Panc1 (cell line): ENCODE measurements around the gene MCCC2. TPM values are rescaled to one million over a fixed set of nuclear protein-coding genes. Genes with fewer than 3 reads are reported as not detected.

Experiments used
- ATAC-seq: fragments of 200-7000 bp; cut with Tn5 transposase; 2 replicates; pipeline ENCODE4 v1.9.1; 2020; ENCODE audit warnings: mild to moderate bottlenecking, moderate library complexity
- BruUV-seq: library from RNA; stranded (reverse); fragments of 400-500 nt; replicated peaks from 2 replicates; lab custom pipeline; 2021; lab: Mats Ljungman, UMichigan
- CTCF ChIA-PET: fragments of 300-600 bp; sonication (Branson Sonifier 250); formaldehyde crosslinking; loops from one replicate; lab custom pipeline; 2022; ENCODE audit warnings: antibody characterized with exemption; lab: Charles Lee
- POLR2A ChIA-PET: fragments of 300-600 bp; sonication (Branson Sonifier 250); formaldehyde crosslinking; loops from one replicate; lab custom pipeline; 2022; ENCODE audit warnings: antibody characterized with exemption; lab: Charles Lee
- DNase-seq: peaks from one replicate; pipeline ENCODE4 v3.0.0-alpha.2; 2010; ENCODE audit warnings: low read depth, low spot score
- H3K27ac ChIP-seq: 2 replicates; pipeline ENCODE4 v1.5.1; 2011; ENCODE audit warnings: mild to moderate bottlenecking, low read length, inconsistent platforms
- H3K27me3 ChIP-seq: fragments of 200-500 bp; sonication (Bioruptor generic); 2 replicates; pipeline ENCODE4 v1.6.0; 2014; ENCODE audit warnings: low read length, inconsistent platforms; ENCODE audit not compliant: control insufficient read depth, insufficient read depth
- H3K36me3 ChIP-seq: fragments of 200-500 bp; sonication (Bioruptor generic); 2 replicates; pipeline ENCODE4 v1.5.1; 2014; ENCODE audit warnings: inconsistent platforms, mild to moderate bottlenecking, low read length, moderate library complexity; ENCODE audit not compliant: control insufficient read depth, insufficient read depth
- H3K4me1 ChIP-seq: 2 replicates; pipeline ENCODE4 v1.5.1; 2011; ENCODE audit warnings: inconsistent platforms, mild to moderate bottlenecking, low read length, moderate library complexity; ENCODE audit not compliant: control insufficient read depth, insufficient read depth
- H3K4me3 ChIP-seq, 2 experiments: 2 replicates each; pipeline ENCODE4 v1.5.1; 2011 to 2012; ENCODE audit warnings: low read depth in 2 of 2, low read length in 2 of 2, mild to moderate bottlenecking in 2 of 2, inconsistent platforms in 1 of 2, moderate library complexity in 1 of 2
- H3K9me3 ChIP-seq: fragments of 200-500 bp; sonication (Bioruptor generic); 2 replicates; pipeline ENCODE4 v1.5.1; 2014; ENCODE audit warnings: low read depth, mild to moderate bottlenecking, inconsistent platforms, low read length, moderate library complexity; ENCODE audit not compliant: control insufficient read depth, insufficient read depth
- POLR2AphosphoS5 ChIP-seq: IDR thresholded peaks from 2 replicates; pipeline ENCODE4 v1.6.1; 2012; ENCODE audit warnings: mild to moderate bottlenecking, low read depth, low read length, moderate library complexity
- SIN3A ChIP-seq: IDR thresholded peaks from 2 replicates; pipeline ENCODE4 v1.6.1; 2012; ENCODE audit warnings: low read depth, mild to moderate bottlenecking, low read length, moderate library complexity, borderline replicate concordance; ENCODE audit not compliant: insufficient read depth
- TCF7L2 ChIP-seq: IDR thresholded peaks from 2 replicates; pipeline ENCODE4 v1.6.1; 2011; ENCODE audit warnings: mild to moderate bottlenecking, low read depth, low read length, inconsistent platforms
- in situ Hi-C: cut with HindIII; loops from 2 replicates; pipeline ENCODE4 v1.10.0; 2016; ENCODE audit warnings: low sequenced_read_pairs, low pct_unique_long_range_greater_than_20kb
- intact Hi-C: fragments of 100-400 bp; cut with micrococcal nuclease; formaldehyde crosslinking; loops from one replicate; pipeline ENCODE4 v1.10.0; 2022; ENCODE audit not compliant: unreplicated experiment
- total RNA-seq: library from RNA; stranded (reverse); gene quantifications from one replicate; pipeline ENCODE4 v1.2.1, GENCODE V29; 2021; ENCODE audit not compliant: unreplicated experiment
- TF ChIP-seq, protein P1 (sequence below), 2 experiments: IDR thresholded peaks; 2 replicates each; pipeline ENCODE4 v1.6.1; 2011 to 2012; ENCODE audit warnings: low read depth in 2 of 2, control low read depth in 1 of 2, low read length in 1 of 2, mild to moderate bottlenecking in 1 of 2, moderate library complexity in 1 of 2; ENCODE audit not compliant: insufficient read depth in 1 of 2
- TF ChIP-seq, protein P2 (sequence below): fragments of 450-650 bp; IDR thresholded peaks from 2 replicates; pipeline ENCODE4 v1.5.1; 2017; ENCODE audit warnings: mild to moderate bottlenecking

Gene MCCC2
- total RNA-seq, 1 experiment from 2014 or later, result 74.1 TPM

DNA sequence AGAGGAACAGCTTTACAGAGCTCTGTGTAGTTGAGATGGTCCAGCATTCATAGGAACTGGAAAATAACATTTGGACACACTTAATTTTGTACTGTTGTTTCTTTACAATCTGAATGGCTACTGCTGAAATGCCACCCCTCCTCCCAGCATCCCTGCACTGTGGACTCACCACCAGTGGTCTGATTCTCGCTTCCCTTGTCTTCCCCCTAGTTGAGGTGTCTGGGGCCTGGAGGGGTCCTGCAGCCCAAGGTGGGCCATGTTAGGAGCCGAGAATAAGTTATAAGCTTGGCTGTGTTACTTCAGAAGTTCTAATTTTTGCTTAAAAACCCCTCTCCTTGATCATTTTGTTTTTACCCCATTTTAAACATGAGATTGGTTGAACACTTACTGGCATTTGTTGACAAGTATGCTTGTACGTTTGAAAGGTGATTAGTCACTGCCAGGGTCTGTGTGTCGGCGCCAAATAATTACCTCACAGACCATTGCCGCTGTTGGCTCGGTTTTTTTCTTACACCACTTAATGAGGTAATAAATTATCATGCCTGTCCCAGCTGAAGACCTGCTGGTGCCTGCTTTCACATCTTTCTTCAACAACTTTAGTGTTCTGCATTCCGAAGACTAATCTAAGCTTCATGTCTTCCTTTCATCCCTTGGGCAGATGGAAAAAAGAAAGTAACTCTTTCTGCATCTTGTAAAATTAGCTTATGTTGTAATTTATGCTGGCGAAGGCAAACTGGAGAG is 65.8 kb downstream of the MCCC2 start:
- TF ChIP-seq, protein P1, sequence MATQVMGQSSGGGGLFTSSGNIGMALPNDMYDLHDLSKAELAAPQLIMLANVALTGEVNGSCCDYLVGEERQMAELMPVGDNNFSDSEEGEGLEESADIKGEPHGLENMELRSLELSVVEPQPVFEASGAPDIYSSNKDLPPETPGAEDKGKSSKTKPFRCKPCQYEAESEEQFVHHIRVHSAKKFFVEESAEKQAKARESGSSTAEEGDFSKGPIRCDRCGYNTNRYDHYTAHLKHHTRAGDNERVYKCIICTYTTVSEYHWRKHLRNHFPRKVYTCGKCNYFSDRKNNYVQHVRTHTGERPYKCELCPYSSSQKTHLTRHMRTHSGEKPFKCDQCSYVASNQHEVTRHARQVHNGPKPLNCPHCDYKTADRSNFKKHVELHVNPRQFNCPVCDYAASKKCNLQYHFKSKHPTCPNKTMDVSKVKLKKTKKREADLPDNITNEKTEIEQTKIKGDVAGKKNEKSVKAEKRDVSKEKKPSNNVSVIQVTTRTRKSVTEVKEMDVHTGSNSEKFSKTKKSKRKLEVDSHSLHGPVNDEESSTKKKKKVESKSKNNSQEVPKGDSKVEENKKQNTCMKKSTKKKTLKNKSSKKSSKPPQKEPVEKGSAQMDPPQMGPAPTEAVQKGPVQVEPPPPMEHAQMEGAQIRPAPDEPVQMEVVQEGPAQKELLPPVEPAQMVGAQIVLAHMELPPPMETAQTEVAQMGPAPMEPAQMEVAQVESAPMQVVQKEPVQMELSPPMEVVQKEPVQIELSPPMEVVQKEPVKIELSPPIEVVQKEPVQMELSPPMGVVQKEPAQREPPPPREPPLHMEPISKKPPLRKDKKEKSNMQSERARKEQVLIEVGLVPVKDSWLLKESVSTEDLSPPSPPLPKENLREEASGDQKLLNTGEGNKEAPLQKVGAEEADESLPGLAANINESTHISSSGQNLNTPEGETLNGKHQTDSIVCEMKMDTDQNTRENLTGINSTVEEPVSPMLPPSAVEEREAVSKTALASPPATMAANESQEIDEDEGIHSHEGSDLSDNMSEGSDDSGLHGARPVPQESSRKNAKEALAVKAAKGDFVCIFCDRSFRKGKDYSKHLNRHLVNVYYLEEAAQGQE (IDR thresholded peaks at IDR 0.05; ENCODE audit: insufficient read depth in 1 of 2, low read depth in 2 of 2, low read length in 1 of 2), result no peak
- TF ChIP-seq TCF7L2 (no peak), SIN3A (no peak), POLR2AphosphoS5 (no peak)
- TF ChIP-seq, protein P2, sequence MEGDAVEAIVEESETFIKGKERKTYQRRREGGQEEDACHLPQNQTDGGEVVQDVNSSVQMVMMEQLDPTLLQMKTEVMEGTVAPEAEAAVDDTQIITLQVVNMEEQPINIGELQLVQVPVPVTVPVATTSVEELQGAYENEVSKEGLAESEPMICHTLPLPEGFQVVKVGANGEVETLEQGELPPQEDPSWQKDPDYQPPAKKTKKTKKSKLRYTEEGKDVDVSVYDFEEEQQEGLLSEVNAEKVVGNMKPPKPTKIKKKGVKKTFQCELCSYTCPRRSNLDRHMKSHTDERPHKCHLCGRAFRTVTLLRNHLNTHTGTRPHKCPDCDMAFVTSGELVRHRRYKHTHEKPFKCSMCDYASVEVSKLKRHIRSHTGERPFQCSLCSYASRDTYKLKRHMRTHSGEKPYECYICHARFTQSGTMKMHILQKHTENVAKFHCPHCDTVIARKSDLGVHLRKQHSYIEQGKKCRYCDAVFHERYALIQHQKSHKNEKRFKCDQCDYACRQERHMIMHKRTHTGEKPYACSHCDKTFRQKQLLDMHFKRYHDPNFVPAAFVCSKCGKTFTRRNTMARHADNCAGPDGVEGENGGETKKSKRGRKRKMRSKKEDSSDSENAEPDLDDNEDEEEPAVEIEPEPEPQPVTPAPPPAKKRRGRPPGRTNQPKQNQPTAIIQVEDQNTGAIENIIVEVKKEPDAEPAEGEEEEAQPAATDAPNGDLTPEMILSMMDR, result no peak
- no peak overlapping the region for H3K4me3 ChIP-seq
- no peaks in the 10 kb centered on the region for H3K27me3 ChIP-seq
- DNase-seq, result no peak
- peaks cover 10% of the 10 kb centered on the region for H3K36me3 ChIP-seq
- ATAC-seq, result no peak
- H3K27ac ChIP-seq, result no peak overlapping the region
- CTCF ChIA-PET, result no interaction called here
- no peaks in the 10 kb centered on the region for H3K4me1 ChIP-seq
- no peaks in the 10 kb centered on the region for H3K9me3 ChIP-seq
- BruUV-seq, result no TSS peak
- in situ Hi-C loops, result no loop called here
- POLR2A ChIA-PET, result no interaction called here
- intact Hi-C loops, result no loop called here

- no peaks in the 10 kb centered on the region for H3K4me1 ChIP-seq
- no peaks in the 10 kb centered on the region for H3K9me3 ChIP-seq
- H3K36me3 ChIP-seq, result no peaks in the 10 kb centered on the region; the same call in 1 of the 2 replicates
- intact Hi-C loops (no loop called here), in situ Hi-C loops (no loop called here)
- ChIA-PET POLR2A (no interaction called here), CTCF (interaction anchor here (0.7 kb wide), 1 partner anchor 362 kb away, joined by 6 read pairs; no protein-coding TSS in a partner anchor)
- DNase-seq (no peak), ATAC-seq (no peak)
- no peak overlapping the region for H3K4me3 ChIP-seq
- no TSS peak for BruUV-seq
- no peaks in the 10 kb centered on the region for H3K27me3 ChIP-seq
- H3K27ac ChIP-seq, result no peak overlapping the region
- TF ChIP-seq TCF7L2, result no peak
- TF ChIP-seq, protein P2, result peak; percentile 25; the same call in 1 of the 2 replicates
Measured at GRCh38 chr5:71658916-71659662, 71.9 kb downstream of the MCCC2 start.
